Ovary (tissue), 9 donors: Measurements from ENCODE around the gene IL31. TPM values are rescaled to one million over a fixed set of nuclear protein-coding genes. Genes with fewer than 3 reads are reported as not detected.

Experiments used
- DNase-seq, 5 donors: peaks; one replicate each; pipeline ENCODE4 v3.0.0-alpha.2; 2019 to 2020
- H3K27ac ChIP-seq, 2 donors: fragments of 200-600 bp; one replicate each; pipeline versions ENCODE4 v1.5.1 to v1.8.0; 2019 to 2022
- H3K27me3 ChIP-seq: fragments of 200-600 bp; one replicate; pipeline ENCODE4 v1.8.0; 2022
- H3K36me3 ChIP-seq: fragments of 200-600 bp; sonication (generic); one replicate; pipeline ENCODE4 v1.5.1; 2019
- H3K4me1 ChIP-seq: one replicate; pipeline ENCODE4 v1.8.1; 2013; ENCODE audit warnings: mild to moderate bottlenecking, moderate library complexity; ENCODE audit not compliant: insufficient read depth
- H3K4me3 ChIP-seq: fragments of 200-600 bp; sonication (generic); one replicate; pipeline ENCODE4 v1.5.1; 2017
- H3K9me3 ChIP-seq, 2 donors: fragments of 200-600 bp in 1 of 2; sonication (generic) in 1 of 2; one replicate each; pipeline versions ENCODE4 v1.5.1 to v1.8.1; 2013 to 2019; ENCODE audit warnings: mild to moderate bottlenecking in 1 of 2, moderate library complexity in 1 of 2
- CTCF ChIP-seq, 3 donors: fragments of 450-650 bp in 2 of 3; fragments of 200-600 bp in 1 of 3; IDR thresholded peaks; one replicate each; pipeline versions ENCODE4 v1.5.1 to v1.8.0; 2016 to 2022; ENCODE audit warnings: antibody characterized with exemption in 3 of 3, mild to moderate bottlenecking in 1 of 3
- EP300 ChIP-seq: sonication (generic); formaldehyde crosslinking; IDR thresholded peaks from one replicate; pipeline ENCODE4 v1.6.1; 2017; ENCODE audit warnings: antibody characterized with exemption
- POLR2A ChIP-seq: fragments of 450-650 bp; IDR thresholded peaks from one replicate; pipeline ENCODE4 v1.6.1; 2017; ENCODE audit warnings: antibody characterized with exemption, mild to moderate bottlenecking, moderate library complexity
- WGBS, 3 donors: extraction: QIAGEN DNeasy Blood & Tissue Kit in 1 of 3; methylation state at CpG; one replicate each; pipeline versions ENCODE4 v1.1.5 to v1.1.7; 2013 to 2017; 5-methylcytosine and 5-hydroxymethylcytosine counted together
- intact Hi-C, 4 donors: fragments of 100-400 bp; cut with DNase I; formaldehyde crosslinking; loops; one replicate each; pipeline versions ENCODE4 v1.11.0 to v1.15.1; 2022 to 2023
- polyA plus RNA-seq, 2 donors: library from polyadenylated mRNA; stranded (reverse); fragments of 200-250 nt in 1 of 2; fragments of 350-450 nt in 1 of 2; fragmentation: Illumina TruSeq in 1 of 2; extraction: RNeasy Lipid Tissue Mini Kit (QIAGEN cat#74804) in 1 of 2; gene quantifications; one replicate each; pipeline ENCODE4 v1.2.3, GENCODE V29; 2013 to 2014
- total RNA-seq, 7 donors: library from RNA; depleted of rRNA in 2 of 7; stranded (reverse); fragments of >200 nt in 2 of 7; fragmentation: NEBNext Ultra II Directional in 3 of 7; extraction: Animal tissue kit (Norgen Biotek cat#: 25700) in 3 of 7; gene quantifications; one replicate each; pipeline versions ENCODE4 v1.1.0 to v1.2.4, GENCODE V29; 2016 to 2023
- donor health status: DM: no; HTN: no; CAD: no; lungs with moderate emphysema.
- donor health status: DM: no; HTN: no; CAD: no.
- donor health status: Bipolar disorder and iron deficiency.
- donor health status: DM: yes; HTN: yes; CAD: no.
- donor health status: DM: no; HTN: no; CAD: no.
- donor health status: DM: yes; HTN: yes; CAD: no.

IL31 gene
- total and polyA plus RNA-seq, 9 donors = not detected

DNA sequence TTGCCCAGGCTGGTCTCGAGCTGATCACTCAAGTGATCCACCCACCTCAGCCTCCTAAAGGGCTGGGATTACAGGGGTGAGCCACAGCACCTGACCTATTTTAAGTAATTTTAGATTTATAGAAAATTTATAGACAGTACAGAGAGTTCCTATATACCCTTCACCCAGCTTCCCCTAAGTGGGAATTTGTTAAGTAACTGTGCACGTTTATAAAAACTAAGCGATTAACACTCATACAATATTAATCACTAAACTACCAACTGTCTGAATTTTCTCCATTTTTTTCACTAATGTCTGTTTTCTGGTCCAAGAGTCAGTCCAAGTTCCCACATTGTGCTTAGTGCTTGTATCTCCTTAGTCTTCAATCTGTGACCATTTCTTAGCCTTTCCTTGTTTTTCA lies 5.5 kb downstream of the IL31 start:
- WGBS, 3 donors = 85 to 88% (median 86%) methylated on average over 3 of the region's 3 CpGs
- H3K27me3 ChIP-seq = no peaks in the 10 kb centered on the region
- intact Hi-C loops = no loop called here
- H3K4me1 ChIP-seq = no peaks in the 10 kb centered on the region
- no peak overlapping the region for H3K4me3 ChIP-seq
- DNase-seq = no peak
- TF ChIP-seq POLR2A = no peak
- TF ChIP-seq CTCF (IDR thresholded peaks at IDR 0.05) = no peak
- TF ChIP-seq EP300 = no peak
- no peaks in the 10 kb centered on the region for H3K9me3 ChIP-seq
- no peaks in the 10 kb centered on the region for H3K36me3 ChIP-seq
- no peak overlapping the region for H3K27ac ChIP-seq

- TF ChIP-seq POLR2A = no peak
- TF ChIP-seq EP300 = no peak
- no peak for TF ChIP-seq CTCF (IDR thresholded peaks at IDR 0.05)
- Histone ChIP-seq H3K27ac (no peak overlapping the region), H3K27me3 (no peaks in the 10 kb centered on the region), H3K9me3 (no peaks in the 10 kb centered on the region), H3K4me3 (no peak overlapping the region), H3K4me1 (no peaks in the 10 kb centered on the region), H3K36me3 (no peaks in the 10 kb centered on the region)
- DNase-seq = no peak
- intact Hi-C loops = no loop called here
- WGBS, 3 donors = 83 to 91% (median 89%) methylated on average over 10 of the region's 10 CpGs
These were observed 6.6 kb downstream of the IL31 start for GRCh38 chr12:122167356-122167925.

GRCh38 chr12:122166422-122167349 lies 7.3 kb downstream of the IL31 start:
- intact Hi-C loops = no loop called here
- H3K27me3 ChIP-seq = no peaks in the 10 kb centered on the region
- no peak for DNase-seq
- TF ChIP-seq POLR2A (no peak), CTCF (IDR thresholded peaks at IDR 0.05) (no peak), EP300 (no peak)
- no peaks in the 10 kb centered on the region for H3K4me1 ChIP-seq
- no peak overlapping the region for H3K4me3 ChIP-seq
- no peaks in the 10 kb centered on the region for H3K36me3 ChIP-seq
- H3K27ac ChIP-seq = no peak overlapping the region
- H3K9me3 ChIP-seq = no peaks in the 10 kb centered on the region
- 76 to 83% (median 79%) methylated on average over 22 of the region's 22 CpGs for WGBS, 3 donors

- Histone ChIP-seq H3K27me3 (no peaks in the 10 kb centered on the region), H3K27ac (no peak overlapping the region), H3K4me3 (no peak overlapping the region), H3K4me1 (no peaks in the 10 kb centered on the region), H3K9me3 (no peaks in the 10 kb centered on the region), H3K36me3 (no peaks in the 10 kb centered on the region)
- intact Hi-C loops = no loop called here
- DNase-seq = no peak
- WGBS, 3 donors = 77 to 84% (median 80%) methylated on average over 3 of the region's 3 CpGs
- TF ChIP-seq CTCF (IDR thresholded peaks at IDR 0.05) (no peak), POLR2A (no peak), EP300 (no peak)
These were observed 11.0 kb downstream of the IL31 start for GRCh38 chr12:122162976-122163375.
